Embryonic facial prominence (tissue), 1 donor: ENCODE measurements around the gene SMG9.

Experiments used
- DNase-seq: peaks from one replicate; pipeline ENCODE4 v3.0.0-alpha.2; 2016; ENCODE audit errors: extremely low spot score

Gene SMG9

DNA sequence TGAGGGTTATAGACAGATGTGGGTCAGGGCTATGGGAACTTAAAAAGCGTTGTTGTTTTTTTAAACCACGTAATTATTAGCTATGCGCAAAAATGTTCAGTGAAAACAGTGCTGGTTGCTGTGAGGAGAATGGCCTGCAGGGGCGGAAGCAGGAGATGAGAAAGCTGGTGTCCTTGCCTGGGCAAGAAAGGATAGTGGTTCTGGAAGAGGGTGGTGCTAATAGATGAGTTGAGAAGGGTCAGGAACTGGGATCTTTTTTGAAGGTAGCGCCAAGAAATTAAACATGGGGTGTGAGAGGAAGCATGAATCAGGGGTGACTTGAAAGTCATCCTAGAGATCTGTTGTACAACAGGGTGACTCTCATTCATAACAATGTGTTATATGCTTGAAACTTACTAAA is 4.8 kb upstream of the SMG9 start:
- no peak for DNase-seq

DNA sequence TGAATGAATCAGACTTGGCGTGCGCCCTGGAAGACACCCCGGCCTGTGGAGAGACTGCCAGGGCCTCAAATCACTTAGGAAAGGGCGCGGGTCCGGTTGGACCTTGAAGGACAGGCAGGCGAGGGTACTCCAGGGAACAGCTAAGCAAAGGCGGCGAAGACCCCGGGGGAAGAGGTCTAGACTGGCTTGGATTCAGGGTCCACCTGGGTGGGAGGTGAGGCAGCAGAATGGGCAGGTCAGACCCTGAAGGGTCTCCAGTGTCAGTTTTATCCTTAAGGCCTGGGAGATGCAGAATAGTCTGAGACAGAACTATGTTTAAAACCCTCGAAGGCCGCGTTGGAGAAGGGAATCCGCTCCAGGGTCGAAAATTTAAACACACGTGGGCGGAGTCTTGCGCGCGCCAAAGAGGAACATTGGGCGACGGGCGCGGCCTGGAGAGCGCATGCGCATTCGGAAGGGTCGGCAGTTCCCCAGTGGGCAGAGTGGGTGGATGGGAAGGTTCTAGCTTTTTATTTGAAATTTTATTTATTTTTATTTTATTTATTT is 567 bp upstream of the SMG9 start:
- DNase-seq: peak; percentile 31

DNA sequence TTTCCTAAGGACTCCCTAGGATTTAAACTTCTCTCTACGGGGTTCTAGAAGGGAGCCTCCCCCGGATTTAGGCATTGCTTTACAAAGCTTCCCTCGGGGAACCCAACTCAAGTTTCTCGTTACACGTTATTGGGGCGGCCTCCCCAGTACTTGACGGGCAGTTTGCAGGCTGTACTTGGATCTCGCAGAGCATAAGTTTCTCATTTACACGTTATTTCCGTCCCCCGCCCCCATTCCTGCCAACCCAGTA is 584 bp downstream of the SMG9 start:
- DNase-seq: no peak

DNA sequence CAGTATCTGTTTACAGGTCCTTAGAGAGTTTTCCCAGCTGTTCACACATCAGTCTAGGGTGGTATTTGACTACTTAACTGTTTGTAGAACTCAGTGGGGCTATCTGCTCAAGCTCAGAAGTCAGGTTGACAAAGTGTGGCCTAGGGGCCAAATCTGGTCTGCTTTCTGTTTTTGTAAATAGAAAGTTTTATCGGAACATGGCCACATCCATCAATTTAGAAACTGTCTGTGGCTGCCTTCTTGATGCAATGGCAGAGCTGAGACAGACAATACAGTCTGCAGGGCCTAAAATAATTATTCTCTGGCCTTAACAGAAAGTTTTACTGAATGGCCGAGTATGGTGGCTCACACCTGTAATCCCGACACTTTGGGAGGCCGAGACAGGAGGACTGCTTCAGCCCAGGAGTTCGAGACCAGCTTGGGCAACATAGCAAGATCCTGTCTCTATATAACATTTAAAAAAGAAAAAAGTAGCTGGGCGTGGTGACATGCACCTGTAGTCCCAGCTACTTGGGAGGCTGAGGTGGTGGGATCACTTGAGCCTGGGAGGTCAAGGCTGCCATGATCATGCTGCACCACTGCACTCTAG is 2.4 kb downstream of the SMG9 start:
- DNase-seq: no peak

DNA sequence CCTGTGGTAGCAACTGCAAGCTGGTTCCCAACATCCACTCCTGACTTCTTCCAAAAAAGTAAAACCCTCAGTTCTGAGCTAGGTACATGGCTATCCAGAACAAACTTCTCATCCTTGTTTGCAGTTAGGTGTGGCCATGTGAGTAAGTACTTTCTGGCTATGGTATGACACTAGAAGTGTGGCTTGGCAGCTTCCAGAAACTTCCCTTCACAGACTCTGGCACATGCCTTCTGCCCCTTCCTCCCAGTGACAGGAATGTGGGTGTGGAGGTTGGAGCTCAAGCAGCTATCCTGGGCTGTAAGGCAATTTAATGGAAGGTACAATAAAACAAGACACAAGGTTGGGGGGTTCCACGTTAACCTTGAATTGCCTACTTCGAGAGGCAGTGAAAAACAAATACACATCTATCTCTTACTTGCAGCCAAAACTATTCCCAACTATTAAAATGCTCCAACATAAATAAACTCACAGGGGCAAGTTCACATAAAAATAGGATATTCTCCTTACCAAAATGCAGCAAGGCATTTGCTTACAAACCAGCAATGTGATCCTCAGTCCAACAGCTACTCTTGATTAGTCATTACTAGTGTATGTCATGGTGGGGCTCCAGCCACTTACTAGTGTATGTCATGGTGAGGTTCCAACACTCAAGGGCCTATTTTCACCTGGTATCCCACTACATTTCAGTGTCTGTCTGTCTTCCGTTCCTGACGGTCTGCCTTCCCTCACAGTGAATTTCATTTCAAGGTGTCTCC is 3.1 kb downstream of the SMG9 start:
- no peak for DNase-seq

DNA sequence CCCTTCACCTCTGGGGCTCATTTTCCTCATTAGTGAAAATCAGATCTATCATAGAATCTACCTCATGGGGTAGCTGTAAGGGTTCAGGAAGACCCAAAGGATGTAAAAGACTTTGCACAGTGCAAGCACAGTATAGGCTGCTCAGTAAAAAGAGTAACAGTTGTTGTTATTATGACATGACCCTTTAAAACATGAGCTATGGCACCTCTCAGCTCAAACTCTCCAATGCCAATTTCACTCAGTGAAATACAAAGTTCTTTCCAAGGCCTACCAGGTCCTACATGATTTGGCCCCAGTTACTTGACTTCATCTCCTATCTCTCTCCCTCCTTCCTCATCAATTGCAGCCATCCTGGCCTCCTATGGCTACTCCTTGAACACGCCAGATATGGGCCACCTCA is 4.9 kb downstream of the SMG9 start:
- DNase-seq: no peak

DNA sequence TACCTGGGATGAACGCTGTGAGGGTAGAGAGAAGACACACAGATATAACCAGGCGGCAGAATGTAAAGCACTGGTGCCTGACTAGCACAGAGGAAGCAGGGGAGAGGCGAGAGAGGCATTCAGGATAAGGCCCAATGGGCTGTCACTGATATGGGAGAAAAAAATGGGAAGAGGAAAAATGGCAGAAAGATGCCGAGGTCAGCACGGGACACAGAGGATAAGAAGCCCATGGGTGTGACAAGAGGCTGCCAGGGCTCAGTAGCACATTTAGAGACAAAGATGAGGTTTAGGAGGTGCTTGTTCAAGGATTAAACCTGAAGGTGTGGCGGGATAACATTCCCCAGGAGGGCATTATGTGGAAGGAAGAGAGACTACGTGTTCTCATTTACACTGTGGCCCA is 5.6 kb downstream of the SMG9 start:
- no peak for DNase-seq

DNA sequence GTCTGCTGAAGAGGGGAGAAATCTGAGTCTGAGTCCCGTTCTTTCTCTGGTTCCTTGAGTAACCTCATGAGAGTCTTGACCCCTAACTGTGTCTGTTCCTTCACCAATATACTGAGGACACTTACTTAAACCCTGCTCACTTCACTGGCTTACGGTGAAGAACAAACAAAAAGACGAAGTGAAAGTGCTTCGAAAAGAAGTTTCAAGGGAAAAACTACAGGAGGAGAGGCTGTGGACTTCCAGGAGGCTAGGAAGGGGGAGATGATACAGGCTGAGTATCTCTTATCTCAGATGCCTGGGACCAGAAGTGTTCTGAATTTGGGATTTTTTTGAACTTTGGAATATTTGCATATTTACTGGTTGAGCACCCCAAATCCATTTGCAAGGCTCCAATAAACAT is 6.1 kb downstream of the SMG9 start:
- no peak for DNase-seq

DNA sequence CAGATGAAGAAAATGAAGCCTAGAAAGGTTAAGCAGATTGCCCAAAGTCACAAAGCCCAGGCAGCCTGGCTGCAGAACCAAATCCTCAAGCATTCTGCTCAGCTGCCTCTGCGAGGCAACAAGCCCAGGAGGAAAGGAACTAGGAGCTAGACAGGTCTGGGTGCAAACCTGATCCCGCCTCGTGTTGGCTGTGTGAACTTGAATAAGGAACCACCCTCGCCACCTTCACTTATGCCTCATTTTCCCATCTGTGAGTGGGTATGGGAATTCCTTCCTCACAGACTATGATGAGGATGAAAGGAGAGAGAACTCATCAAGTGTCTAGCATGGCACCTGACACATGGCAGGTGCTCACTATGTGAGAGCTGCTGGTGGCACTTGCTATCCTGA is 6.6 kb downstream of the SMG9 start:
- no peak for DNase-seq

DNA sequence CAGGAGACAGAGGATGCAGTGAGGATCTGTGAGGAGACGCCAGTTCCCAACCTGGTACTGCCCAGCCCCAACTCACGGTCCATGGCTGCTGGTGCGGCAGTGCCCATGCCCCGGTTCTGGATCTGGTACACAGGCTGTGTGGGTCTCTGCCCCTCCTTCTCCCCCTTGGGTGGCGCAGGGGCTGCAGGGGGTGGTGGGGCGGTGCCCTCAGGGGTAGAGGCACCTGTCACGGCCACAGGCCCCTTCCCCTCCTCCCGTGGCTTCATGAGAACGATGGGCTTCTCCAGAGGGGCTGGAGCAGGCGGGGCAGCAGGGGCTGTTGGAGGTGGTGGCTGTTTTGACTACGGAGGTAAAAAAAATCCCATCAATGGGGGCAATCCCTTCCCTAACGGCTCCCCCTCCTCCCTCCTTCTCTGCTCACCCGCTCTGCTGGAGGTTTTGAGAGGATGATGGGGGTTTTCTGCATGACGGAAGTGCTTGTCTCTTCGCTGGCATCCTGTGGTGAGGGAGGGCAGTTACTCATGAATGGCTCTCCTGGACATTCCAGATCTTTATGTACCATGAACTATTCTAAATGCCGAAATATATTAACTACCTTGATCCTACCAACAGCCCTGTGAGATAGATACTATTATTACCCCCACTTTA is 7.1 kb downstream of the SMG9 start:
- DNase-seq: no peak

DNA sequence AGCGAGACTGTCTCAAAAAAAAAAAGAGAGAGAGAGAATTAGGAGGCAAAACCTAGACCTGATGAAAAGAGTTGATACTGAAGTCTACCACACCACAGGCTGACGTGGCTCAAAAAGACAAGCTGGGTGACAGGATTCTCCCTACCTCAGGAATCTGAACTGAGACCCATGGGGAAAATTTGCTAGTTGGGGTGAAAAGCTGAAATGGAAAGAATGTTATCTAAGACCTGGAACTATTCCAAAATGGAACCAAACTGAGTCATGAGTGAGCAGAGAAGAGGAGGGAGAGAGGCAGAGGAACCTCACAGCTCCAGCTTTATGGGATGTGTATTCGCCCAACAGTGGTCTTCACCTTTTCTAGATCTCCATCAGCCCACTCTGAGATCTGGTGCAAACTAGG is 11.7 kb downstream of the SMG9 start:
- no peak for DNase-seq

DNA sequence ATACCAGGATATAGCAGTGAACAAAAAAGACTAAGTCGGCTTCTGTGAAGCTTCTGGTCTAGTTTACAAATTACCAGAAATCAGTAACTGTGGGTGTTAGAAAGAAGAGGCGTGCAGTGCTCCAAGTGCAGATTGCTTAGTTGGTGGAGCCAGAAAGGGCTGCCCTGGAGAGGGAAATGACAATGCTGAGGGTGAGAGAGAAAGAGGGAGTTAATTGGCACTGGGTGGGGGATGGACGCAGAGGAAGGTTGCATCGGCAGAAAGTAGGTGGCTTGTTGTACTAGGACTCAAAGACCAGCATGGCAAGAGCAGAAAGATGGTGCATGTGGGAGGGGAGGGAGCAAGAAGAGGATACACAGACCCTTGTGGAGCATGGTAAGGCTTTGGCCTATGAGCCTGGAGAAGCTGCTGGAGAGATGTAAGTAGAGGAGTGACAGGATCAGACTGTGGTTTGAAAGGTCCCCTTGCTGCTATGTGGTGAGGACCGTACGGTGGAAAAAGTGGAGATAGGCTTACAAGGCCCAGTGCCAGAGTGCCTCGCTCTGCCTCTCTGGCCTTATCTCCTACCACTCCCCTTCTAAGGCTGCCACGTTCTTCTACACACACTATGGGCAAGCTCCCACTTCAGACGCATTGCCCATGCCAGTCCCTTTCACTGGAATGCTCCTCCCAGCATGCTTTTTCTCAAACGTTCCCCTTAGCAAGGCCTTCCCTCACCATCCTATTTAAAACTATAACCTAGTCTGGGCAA is 13.5 kb downstream of the SMG9 start:
- DNase-seq: no peak

DNA sequence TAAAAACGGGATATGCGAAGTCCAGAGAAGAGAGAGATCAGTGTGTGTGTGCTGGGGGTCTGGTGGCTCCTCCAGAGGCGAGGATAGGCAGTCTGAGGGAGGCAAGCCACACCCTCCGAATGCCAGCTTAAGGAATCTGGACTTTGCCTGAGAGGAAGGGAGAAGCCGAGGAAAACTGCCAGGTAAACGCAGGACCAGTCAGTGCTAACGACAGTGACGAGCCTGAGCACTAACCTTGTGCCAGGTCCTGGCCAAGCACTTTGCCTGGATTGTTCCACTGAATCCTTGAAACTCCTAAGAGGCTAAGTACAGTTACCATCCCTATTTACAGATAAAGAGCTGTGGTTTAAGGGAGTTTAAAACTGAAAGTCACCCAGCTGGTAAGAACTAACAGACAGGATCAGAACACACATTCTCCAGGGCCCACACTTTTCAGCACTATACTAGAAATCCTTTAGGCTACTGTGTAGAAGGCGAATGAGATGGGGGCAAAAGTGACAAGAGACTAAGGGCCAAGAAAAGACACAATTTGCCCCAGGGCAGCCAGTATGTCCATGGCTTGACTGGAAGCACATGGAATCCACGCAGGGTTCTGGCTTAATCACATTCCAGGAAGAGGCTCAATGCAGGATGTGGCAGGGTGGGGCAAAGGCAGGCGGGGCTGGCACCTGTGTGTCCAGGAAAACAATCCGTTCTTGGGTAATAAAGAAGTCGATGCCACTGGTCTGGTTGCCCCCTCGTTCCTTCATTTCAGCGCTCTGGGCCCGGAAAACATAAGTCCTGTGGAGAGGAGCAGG is 15.1 kb downstream of the SMG9 start:
- no peak for DNase-seq

DNA sequence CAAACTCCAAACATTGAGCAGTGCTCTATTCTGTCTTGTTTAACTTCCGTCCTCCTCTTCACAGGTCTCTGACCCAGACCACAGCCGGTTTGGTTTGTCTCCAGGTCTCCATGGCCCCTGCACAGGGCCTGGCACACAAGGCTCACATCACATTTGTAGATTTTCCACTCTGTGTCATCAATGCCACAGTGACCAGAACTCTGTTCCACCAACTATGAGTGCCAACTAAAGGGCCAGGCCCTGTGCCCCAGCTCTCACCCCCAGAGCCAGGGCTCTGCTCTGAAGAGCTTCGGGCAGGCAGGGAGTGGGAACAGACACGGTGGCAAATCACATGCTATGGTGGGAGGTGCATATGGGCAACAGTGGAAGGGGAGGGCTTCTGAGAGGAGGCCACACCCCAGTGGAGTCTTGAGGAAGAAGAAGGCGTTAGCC is 16.0 kb downstream of the SMG9 start:
- DNase-seq: no peak

DNA sequence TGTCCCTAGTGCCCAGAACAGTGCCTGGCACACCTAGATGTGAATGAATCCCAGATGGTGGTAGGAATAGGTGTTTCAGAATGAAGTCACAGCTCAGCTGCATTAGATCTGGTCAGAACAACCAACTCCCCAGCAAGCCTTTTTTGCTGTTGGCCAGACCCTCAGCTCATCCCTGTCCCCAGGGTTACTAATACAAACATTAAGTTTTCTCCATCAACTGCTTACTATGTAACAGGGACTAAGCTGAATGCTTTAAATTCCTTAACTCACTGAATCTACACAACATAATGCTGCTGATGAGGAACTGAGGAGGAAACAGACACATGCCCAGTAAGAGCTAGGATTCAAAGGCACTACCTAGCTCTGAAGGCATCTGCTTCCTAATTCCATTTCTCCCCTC is 18.8 kb downstream of the SMG9 start:
- DNase-seq: no peak

DNA sequence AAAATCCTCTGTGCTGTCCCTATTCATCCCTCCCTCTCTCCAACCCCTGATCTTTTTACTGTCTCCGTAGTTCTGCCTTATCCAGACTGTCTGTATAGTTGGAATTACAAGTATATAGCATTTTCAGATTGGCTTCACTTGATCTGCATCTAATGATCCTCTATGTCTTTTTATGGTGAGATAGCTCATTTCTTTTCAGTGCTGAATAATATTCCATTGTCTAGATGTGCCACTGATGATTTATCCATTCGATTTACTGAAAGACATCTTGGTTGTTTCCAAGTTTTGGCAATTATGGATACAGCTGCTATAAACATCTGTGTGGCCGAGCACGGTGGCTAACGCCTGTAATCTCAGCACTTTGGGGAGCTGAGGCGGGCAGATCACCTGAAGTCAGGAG is 19.7 kb downstream of the SMG9 start:
- DNase-seq: no peak

DNA sequence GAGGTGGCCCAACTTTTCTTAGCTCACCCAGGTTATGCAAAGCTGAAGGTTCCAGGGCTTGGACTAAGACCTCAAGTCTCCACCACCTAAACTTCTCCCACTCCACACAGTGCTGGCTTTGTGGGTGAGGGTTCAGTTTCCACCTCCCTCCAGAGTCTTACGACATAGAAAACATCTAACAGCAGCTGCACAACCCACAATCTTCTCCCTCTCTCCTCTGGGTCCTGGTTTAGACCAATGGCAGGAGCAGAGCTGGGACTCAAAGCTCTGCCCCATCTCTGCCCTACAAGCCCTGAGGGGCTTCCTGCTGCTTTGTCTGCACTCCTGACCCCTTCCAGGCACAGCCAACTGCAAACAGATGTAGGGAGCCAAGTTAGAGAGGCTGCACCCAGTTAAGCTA is 22.9 kb downstream of the SMG9 start:
- no peak for DNase-seq

DNA sequence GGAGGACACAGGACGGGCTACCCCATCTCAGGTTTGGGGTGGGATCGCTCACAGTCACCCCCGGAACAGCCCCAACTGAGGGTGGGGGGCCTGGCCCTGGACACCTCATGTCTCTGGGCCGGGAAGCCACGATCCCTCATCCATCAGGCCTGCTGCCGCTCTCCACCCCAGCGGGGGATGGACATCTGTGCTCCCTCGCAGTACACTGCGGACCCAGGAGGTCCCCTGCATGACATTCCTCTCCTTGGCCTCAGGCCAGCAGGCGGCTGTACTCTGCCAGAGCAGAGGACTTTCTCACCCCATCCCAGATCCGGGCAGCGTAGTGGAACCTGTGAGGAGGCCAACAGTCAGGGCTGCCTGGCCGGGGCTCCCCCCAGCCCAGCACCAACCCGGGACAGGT is 23.4 kb downstream of the SMG9 start:
- DNase-seq: no peak

DNA sequence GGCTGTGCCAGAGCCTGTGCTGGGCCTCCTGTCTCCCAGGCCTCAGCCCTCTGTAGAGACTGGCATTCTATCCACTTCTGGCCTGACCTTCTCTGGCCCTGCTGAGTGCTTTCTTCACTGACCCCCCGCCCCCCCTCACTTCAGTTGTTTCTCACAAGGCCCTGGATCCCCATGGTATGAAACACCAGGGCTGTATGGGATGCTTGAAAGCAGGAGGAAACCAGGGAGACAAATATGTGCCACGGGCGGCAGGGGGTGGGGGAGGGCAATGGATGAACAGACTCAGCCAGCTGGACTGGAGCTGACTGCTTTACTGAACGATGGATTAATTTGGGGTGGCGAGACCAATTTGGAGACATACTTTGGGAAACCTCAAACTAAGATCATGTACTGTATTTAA is 24.8 kb downstream of the SMG9 start:
- DNase-seq: no peak

DNA sequence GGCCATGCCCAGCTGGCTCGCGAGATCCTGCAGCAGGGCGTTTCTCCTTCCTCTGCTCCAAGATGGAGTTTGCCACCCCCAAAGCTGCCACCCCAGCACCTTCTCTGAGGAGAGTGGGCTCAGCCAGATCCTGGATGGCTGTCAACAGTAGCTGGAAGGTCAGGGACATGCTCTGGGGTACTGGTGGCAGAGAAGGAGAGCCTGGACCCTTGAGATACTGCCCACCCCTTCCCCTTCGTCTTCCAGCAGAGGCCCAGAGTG is 27.2 kb downstream of the SMG9 start:
- no peak for DNase-seq

DNA sequence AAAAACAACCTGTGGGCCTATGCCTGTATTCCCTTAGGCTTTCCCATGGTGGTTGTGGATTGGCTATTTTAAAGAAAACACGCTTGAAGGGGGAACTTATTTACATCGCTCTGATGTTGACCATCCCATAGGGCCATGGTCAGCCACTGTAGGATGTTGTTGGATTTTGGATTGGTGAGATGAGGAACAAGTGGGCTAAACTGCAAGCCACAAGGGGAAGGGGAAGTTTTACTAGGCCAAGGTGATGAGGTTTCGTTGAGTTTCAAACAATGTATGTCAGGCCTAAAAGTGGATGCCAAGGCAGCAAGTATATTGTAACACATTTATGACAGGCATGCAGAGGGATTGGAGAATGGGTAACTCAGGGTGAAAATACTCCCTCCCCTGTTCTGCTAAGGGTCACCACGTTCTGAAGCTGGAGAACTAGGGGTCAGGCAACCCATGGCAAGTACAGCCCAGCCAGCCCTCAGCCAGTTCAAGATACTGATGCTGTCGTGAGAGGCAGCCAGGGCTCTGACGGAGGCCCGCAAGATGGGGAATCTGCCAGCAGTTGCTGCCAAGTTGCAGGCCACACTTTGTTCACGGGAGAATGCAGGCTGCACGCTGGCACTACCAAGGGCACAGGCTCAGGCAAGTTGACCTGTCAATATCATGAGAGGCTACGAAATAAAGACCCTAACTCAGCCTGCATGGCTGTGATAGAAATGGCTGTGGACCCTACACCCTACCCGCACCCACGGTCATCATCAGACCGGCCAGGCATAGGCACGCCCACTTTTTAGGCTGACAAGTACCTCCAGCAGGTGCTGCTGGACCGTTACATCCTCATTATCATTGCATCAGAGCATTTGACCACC is 27.8 kb downstream of the SMG9 start:
- DNase-seq: no peak
